ENCODE data around the gene CELA2A. TPM values are rescaled to one million over a fixed set of nuclear protein-coding genes. Genes with fewer than 3 reads are reported as not detected.

CELA2A gene
- total RNA-seq (not detected), polyA plus RNA-seq (not detected), total RNA-seq (0 to 0.07 (median 0) reads per million in 6 experiments)

GRCh38 chr1:15456313-15456954, at the start of gene CELA2A:
Gene CELA2A, plus strand, starts transcription at chr1:15456732. Its CDS starts 22 bp downstream, at chr1:15456754.
- Mint-ChIP-seq H3K9me3 (no peaks in the 10 kb centered on the region), H3K4me1 (no peaks in the 10 kb centered on the region), H3K36me3 (no peaks in the 10 kb centered on the region), H3K4me3 (no peak within 1 kb of the TSS), H3K27me3 (peaks cover 0 to 6% (median 1%) of the 10 kb centered on the region in 5 donors), H3K27ac (peak within 1 kb of the TSS in 1 of 10 donors; percentile 49)
- no peak for DNase-seq
- POLR2A ChIA-PET, result no interaction called here
- no peak for ATAC-seq

- no peak for DNase-seq
- no peak for ATAC-seq
- Mint-ChIP-seq H3K9me3 (no peaks in the 10 kb centered on the region), H3K27me3 (peaks cover 0 to 5% (median 0%) of the 10 kb centered on the region in 5 donors), H3K4me3 (peak overlapping the region in 6 of 10 donors; percentile 23 to 84 (median 72)), H3K36me3 (no peaks in the 10 kb centered on the region), H3K4me1 (peaks cover 16 to 54% (median 30%) of the 10 kb centered on the region in 4 donors), H3K27ac (peak overlapping the region in 9 of 10 donors; percentile 41 to 99 (median 98))
- POLR2A ChIA-PET, result no interaction called here
Observed at GRCh38 chr1:15407580-15407979, 49.0 kb upstream of the CELA2A start.

GRCh38 chr1:15408890-15409387, 47.6 kb upstream of the CELA2A start:
- H3K36me3 Mint-ChIP-seq, result no peaks in the 10 kb centered on the region
- POLR2A ChIA-PET, result interaction anchor here (0.9 kb wide), 1 partner anchor 10 kb away, joined by 3 read pairs; no protein-coding TSS in a partner anchor
- H3K27me3 Mint-ChIP-seq, result peaks cover 0 to 5% (median 0%) of the 10 kb centered on the region in 5 donors
- peaks cover 18 to 67% (median 35%) of the 10 kb centered on the region in 4 donors for H3K4me1 Mint-ChIP-seq
- peak overlapping the region; percentile 61 to 94 (median 82) for H3K4me3 Mint-ChIP-seq
- DNase-seq (no peak), ATAC-seq (no peak)
- H3K9me3 Mint-ChIP-seq, result no peaks in the 10 kb centered on the region
- peak overlapping the region; percentile 72 to 99 (median 98) for H3K27ac Mint-ChIP-seq

GRCh38 chr1:15409388-15410222, 46.9 kb upstream of the CELA2A start, which contains the start of gene EFHD2:
Gene EFHD2, plus strand, starts transcription at chr1:15409888. Its CDS starts 84 bp downstream, at chr1:15409972.
- Mint-ChIP-seq H3K4me1 (peaks cover 21 to 71% (median 39%) of the 10 kb centered on the region in 4 donors), H3K27me3 (peaks cover 0 to 5% (median 0%) of the 10 kb centered on the region in 5 donors), H3K9me3 (no peaks in the 10 kb centered on the region), H3K27ac (peak within 1 kb of the TSS; percentile 82 to 99 (median 98)), H3K4me3 (peak within 1 kb of the TSS; percentile 85 to 97 (median 92)), H3K36me3 (peaks cover 0 to 4% (median 0%) of the 10 kb centered on the region in 3 donors)
- POLR2A ChIA-PET, result interaction anchor here (0.7 kb wide), 1 partner anchor 24 kb away, joined by 3 read pairs; no protein-coding TSS in a partner anchor
- DNase-seq, result peak; percentile 75 to 94 (median 85)
- peak; percentile 81 to 85 for ATAC-seq

GRCh38 chr1:15410223-15410883, 46.2 kb upstream of the CELA2A start:
- peak overlapping the region; percentile 85 to 97 (median 92) for H3K4me3 Mint-ChIP-seq
- peak in 4 of 10 donors; percentile 15 to 30 (median 26) for DNase-seq
- POLR2A ChIA-PET, result interaction anchor here (0.7 kb wide), 1 partner anchor 24 kb away, joined by 3 read pairs; no protein-coding TSS in a partner anchor
- ATAC-seq, result peak in 1 of 2 donors; percentile 1
- peak overlapping the region; percentile 82 to 97 (median 92) for H3K27ac Mint-ChIP-seq
- peaks cover 21 to 75% (median 41%) of the 10 kb centered on the region in 4 donors for H3K4me1 Mint-ChIP-seq
- H3K36me3 Mint-ChIP-seq, result peaks cover 0 to 8% (median 4%) of the 10 kb centered on the region in 3 donors
- no peaks in the 10 kb centered on the region for H3K9me3 Mint-ChIP-seq
- peaks cover 0 to 5% (median 0%) of the 10 kb centered on the region in 5 donors for H3K27me3 Mint-ChIP-seq

GRCh38 chr1:15410884-15411245, 45.7 kb upstream of the CELA2A start:
- H3K27me3 Mint-ChIP-seq, result peaks cover 0 to 5% (median 0%) of the 10 kb centered on the region in 5 donors
- H3K4me3 Mint-ChIP-seq, result peak overlapping the region; percentile 85 to 97 (median 92)
- POLR2A ChIA-PET, result no interaction called here
- ATAC-seq (no peak), DNase-seq (no peak)
- H3K4me1 Mint-ChIP-seq, result peaks cover 21 to 76% (median 43%) of the 10 kb centered on the region in 4 donors
- peak overlapping the region; percentile 82 to 97 (median 92) for H3K27ac Mint-ChIP-seq
- H3K36me3 Mint-ChIP-seq, result peaks cover 0 to 11% (median 4%) of the 10 kb centered on the region in 3 donors
- no peaks in the 10 kb centered on the region for H3K9me3 Mint-ChIP-seq

GRCh38 chr1:15411593-15412137, 44.9 kb upstream of the CELA2A start:
- peak overlapping the region; percentile 8 to 97 (median 91) for H3K27ac Mint-ChIP-seq
- DNase-seq (peak in 3 of 10 donors; percentile 30 to 58 (median 33)), ATAC-seq (no peak)
- H3K27me3 Mint-ChIP-seq, result peaks cover 0 to 3% (median 0%) of the 10 kb centered on the region in 5 donors
- POLR2A ChIA-PET, result no interaction called here
- no peaks in the 10 kb centered on the region for H3K9me3 Mint-ChIP-seq
- peak overlapping the region; percentile 85 to 97 (median 92) for H3K4me3 Mint-ChIP-seq
- H3K4me1 Mint-ChIP-seq, result peaks cover 22 to 80% (median 51%) of the 10 kb centered on the region in 4 donors
- peaks cover 0 to 11% (median 4%) of the 10 kb centered on the region in 3 donors for H3K36me3 Mint-ChIP-seq

GRCh38 chr1:15412175-15412800, 44.2 kb upstream of the CELA2A start:
- H3K27ac Mint-ChIP-seq, result peak overlapping the region in 9 of 10 donors; percentile 8 to 97 (median 90)
- H3K27me3 Mint-ChIP-seq, result no peaks in the 10 kb centered on the region
- peaks cover 24 to 80% (median 57%) of the 10 kb centered on the region in 4 donors for H3K4me1 Mint-ChIP-seq
- H3K36me3 Mint-ChIP-seq, result peaks cover 0 to 11% (median 4%) of the 10 kb centered on the region in 3 donors
- no peak for DNase-seq
- H3K4me3 Mint-ChIP-seq, result peak overlapping the region; percentile 85 to 97 (median 92)
- POLR2A ChIA-PET, result no interaction called here
- ATAC-seq, result no peak
- H3K9me3 Mint-ChIP-seq, result no peaks in the 10 kb centered on the region

- Mint-ChIP-seq H3K9me3 (no peaks in the 10 kb centered on the region), H3K4me3 (peak overlapping the region in 9 of 10 donors; percentile 32 to 97 (median 92)), H3K36me3 (peaks cover 0 to 11% (median 4%) of the 10 kb centered on the region in 3 donors), H3K4me1 (peaks cover 27 to 82% (median 62%) of the 10 kb centered on the region in 4 donors), H3K27me3 (no peaks in the 10 kb centered on the region), H3K27ac (peak overlapping the region in 5 of 10 donors; percentile 13 to 97 (median 92))
- ATAC-seq (no peak), DNase-seq (no peak)
- POLR2A ChIA-PET, result no interaction called here
Observed at GRCh38 chr1:15412843-15413242, 43.7 kb upstream of the CELA2A start.

GRCh38 chr1:15413563-15414444, 42.7 kb upstream of the CELA2A start:
- no peak for ATAC-seq
- Mint-ChIP-seq H3K27ac (peak overlapping the region in 6 of 10 donors; percentile 35 to 97 (median 74)), H3K27me3 (no peaks in the 10 kb centered on the region), H3K9me3 (no peaks in the 10 kb centered on the region), H3K36me3 (peaks cover 0 to 11% (median 4%) of the 10 kb centered on the region in 3 donors), H3K4me1 (peaks cover 27 to 81% (median 63%) of the 10 kb centered on the region in 4 donors), H3K4me3 (peak overlapping the region in 4 of 10 donors; percentile 15 to 93 (median 70))
- POLR2A ChIA-PET, result interaction anchor here (0.7 kb wide), 1 partner anchor 8 kb away, joined by 3 read pairs; no protein-coding TSS in a partner anchor
- DNase-seq, result no peak
